ENCODE measurements around the gene WNT3.
"Not testable (repeated sequence)": the region's sequence is repeated elsewhere in the genome, so short reads cannot be mapped to it uniquely, and the experiment has no call there.

WNT3 gene

DNA sequence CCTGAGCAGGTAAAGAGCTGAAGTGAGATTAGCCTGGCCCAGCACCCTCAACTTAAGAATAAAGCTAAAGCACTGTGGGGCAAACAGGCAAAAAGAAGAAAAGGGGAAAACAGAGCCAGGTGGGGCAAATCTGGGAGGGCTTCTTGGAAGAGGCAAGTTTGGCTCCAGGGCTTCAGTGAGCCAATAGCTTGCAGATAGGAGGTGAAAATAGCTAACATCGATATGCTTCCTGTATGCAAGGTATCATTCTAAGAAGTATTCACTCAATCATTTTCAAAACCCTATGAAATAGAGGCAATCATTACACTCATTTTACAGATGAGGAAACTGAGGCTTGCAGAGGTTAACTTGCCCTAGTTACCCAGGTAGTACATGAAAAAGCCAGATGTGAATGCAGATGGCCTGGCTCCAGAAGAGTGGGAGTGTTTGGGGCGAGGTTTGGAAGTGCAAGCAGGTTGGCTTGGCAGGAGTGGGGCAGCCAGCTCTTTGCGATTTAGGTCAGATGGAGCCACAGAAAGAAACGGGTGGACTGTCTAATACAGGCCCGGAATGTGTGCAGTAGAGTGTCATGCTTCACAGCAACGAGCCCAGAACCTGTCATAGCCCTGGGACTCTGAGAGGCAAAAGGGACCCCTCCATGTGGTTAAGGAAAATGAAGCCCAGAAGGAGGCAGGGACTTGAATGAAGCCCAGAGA lies 5.7 kb downstream of the WNT3 start:
- no peak for DNase-seq (ENCODE audit: low read depth)

DNA sequence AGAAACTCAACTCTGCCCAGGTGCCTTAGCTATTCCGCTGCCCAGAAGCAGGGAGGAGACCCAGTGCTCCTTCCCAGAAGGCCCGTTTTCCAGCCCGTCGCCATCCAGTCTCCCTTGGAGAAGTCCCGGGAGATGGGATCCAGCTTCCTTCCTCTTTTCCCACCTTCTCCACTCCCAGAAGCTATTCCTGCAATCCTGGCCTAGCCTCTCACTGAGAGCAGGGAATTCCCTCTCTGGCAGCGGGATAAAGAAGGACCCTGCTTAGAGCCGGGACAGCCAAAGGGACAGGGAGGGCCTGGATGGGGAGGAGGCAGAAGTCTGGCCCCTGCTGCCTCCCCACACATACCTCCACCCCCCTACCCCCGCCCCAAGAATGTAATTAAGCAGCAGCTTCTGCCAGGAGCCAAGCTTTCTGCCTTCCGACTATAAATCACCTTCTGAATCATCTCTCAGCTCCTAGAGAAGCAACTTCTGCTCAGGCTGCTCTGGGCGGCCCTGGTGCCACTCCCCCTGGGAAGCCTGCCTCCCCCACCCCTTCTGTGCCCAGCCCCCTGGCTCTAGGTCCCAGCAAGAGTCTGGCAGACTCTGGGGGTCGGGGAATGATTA lies 6.4 kb downstream of the WNT3 start:
- no peak for DNase-seq (ENCODE audit: low read depth)

- DNase-seq (ENCODE audit: low read depth): no peak
Measured at GRCh38 chr17:46810837-46811236, 7.7 kb downstream of the WNT3 start.

DNA sequence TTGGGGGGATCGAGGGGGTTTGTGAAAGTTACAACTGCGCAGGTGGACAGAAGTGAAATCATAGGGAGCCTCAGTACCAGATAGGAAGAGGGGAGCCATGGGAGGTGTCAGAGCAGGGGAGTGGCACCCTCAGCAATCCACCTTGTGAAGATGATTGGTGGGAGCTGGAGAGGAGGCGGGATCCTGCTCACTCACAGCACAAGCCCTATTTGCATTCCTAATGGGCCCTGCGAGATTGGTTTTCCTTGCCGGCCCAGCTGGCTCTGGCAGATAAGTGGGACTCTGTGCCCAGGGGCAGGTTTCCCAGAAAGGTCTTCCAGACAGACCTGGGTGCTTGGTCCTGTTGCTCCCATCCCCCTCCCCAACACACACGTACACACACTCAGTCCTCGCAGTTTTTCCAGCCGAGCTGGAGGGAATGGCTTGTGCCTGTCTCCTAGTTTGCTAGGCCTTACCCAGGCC lies 9.4 kb downstream of the WNT3 start:
- DNase-seq (ENCODE audit: low read depth): no peak

GRCh38 chr17:46805771-46806170 lies 12.7 kb downstream of the WNT3 start:
- DNase-seq (ENCODE audit: low read depth): no peak

DNA sequence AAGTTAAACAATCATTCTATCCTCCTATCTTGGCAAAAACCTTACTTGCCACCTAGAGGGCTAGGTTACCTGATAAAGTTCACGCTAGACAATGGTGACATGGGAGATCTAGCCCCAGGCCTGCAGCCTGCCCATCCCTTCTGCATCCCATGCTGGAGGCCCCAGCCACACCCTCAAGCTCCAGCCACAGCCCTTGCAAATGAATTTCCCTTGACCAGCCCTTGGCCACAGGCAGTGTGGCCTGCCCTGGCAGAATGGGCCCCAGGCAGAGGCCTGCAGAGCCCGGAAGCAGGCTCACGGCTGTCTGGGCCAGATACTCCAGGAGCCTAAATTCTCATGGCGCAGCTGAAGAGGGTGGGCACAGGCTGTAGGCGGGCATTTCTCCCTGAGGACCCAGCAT lies 14.9 kb downstream of the WNT3 start:
- no peak for DNase-seq (ENCODE audit: low read depth)

- DNase-seq (ENCODE audit: low read depth): no peak
Measured at GRCh38 chr17:46802800-46803199, 15.7 kb downstream of the WNT3 start.

GRCh38 chr17:46800573-46800972 lies 17.9 kb downstream of the WNT3 start:
- no peak for DNase-seq (ENCODE audit: low read depth)

- no peak for DNase-seq (ENCODE audit: low read depth)
Measured at GRCh38 chr17:46796956-46797530, 21.4 kb downstream of the WNT3 start.

DNA sequence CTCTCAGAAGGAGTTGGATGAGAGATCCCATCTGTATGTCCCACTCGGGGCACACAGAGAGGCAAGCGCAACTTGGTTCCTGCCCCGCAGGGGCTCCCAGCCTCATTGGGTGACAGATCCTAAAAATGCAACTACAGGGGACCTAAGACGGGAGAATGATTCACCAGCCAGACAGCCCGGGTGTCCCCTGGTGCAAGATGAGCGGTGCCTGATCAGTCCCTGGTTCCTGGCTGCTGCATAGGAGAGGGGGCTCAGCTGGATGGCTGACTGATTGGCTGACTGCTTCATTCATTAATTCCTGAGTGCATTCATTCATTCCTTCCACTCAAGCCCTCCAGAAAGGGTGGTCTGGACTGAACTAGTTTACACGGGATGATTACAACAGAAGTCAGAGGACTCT lies 22.0 kb downstream of the WNT3 start:
- DNase-seq (ENCODE audit: low read depth): no peak

DNA sequence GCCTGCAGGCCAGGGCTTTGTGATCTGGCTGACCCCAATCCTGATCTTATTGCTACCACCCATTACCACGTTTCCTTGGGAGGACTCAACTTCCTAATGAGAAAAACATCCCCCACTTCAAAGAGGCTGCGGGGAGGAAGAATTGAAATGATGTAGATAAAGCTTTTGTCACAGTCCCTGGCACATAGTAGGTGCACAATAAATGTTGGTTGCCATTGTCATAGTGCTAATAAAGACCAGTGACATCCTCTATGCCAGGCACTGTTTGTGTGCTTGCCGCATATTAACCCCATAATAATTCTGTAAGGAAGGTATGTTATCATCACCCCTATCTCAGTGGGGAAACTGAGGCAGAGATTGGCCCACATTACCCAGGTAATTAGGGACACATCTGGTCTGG lies 22.4 kb downstream of the WNT3 start:
- no peak for DNase-seq (ENCODE audit: low read depth)

- DNase-seq (ENCODE audit: low read depth): no peak
Measured at GRCh38 chr17:46795379-46795952, 23.0 kb downstream of the WNT3 start.

GRCh38 chr17:46794318-46794717 lies 24.2 kb downstream of the WNT3 start:
- DNase-seq (ENCODE audit: low read depth): no peak

GRCh38 chr17:46793541-46793940 lies 25.0 kb downstream of the WNT3 start:
- no peak for DNase-seq (ENCODE audit: low read depth)

GRCh38 chr17:46793023-46793422 lies 25.5 kb downstream of the WNT3 start:
- not testable (repeated sequence) for DNase-seq (ENCODE audit: low read depth)

- no peak for DNase-seq (ENCODE audit: low read depth)
Measured at GRCh38 chr17:46792071-46792470, 26.4 kb downstream of the WNT3 start.

DNA sequence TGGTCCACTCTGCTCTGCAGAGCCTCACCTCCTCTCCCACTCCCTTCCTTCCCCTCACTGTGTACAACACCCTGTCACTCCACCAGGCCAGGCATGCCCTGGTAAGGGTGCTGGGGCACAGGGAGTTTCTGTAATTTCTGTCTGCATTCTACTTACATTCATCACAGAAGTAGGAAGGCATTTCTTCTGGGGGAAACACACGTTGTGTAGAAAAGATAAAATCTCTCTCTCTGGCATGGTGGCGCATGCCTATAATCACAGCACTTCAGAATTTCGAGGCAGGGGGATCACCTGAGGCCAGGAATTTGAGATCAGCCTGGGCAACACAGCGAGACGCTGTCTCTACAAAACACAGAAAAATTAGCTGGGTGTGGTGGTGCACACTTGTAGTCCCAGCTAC lies 27.0 kb downstream of the WNT3 start:
- DNase-seq (ENCODE audit: low read depth): no peak

DNA sequence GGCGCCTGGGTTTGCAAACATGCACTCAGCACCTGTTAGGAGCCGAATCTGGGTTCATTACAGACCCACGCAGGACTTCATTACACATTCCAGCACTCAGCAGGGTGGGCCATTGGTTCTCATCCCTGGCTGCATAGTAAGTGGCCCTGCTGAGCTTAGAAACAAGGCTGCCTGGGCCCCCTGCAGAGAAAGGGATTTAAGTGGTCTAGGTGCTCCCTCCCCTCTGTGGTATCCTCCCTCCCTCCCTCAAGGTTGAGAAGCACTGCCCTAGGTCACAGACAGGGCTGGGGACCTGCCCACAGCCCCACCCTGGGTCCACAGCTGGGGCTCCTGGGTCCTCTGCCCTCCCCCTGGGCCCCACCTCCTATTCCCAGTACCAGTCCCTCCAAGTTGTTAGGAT lies 28.3 kb downstream of the WNT3 start:
- DNase-seq (ENCODE audit: low read depth): no peak

- no peak for DNase-seq (ENCODE audit: low read depth)
Measured at GRCh38 chr17:46789610-46790009, 28.9 kb downstream of the WNT3 start.

DNA sequence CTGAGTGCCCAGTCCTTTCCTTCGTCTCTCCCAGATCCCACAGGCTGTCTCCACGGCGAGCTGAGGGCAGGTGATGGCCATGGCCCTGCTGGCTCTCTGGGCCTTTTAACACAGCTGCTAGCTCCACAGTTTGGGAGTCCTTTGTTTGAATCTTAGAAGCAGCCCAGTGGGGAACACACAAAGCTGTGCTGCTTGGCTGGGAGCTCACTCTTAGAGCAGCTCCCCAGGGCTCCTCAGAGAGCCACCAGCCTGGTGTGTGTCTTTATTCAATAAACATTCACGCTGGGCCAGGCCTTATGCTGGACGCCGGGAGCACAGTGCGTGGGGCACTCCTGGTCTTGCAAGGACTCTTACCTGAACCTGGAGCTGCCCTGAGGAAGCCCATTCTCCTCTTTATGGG lies 29.7 kb downstream of the WNT3 start:
- DNase-seq (ENCODE audit: low read depth): no peak

GRCh38 chr17:46788300-46788699 lies 30.2 kb downstream of the WNT3 start:
- no peak for DNase-seq (ENCODE audit: low read depth)

DNA sequence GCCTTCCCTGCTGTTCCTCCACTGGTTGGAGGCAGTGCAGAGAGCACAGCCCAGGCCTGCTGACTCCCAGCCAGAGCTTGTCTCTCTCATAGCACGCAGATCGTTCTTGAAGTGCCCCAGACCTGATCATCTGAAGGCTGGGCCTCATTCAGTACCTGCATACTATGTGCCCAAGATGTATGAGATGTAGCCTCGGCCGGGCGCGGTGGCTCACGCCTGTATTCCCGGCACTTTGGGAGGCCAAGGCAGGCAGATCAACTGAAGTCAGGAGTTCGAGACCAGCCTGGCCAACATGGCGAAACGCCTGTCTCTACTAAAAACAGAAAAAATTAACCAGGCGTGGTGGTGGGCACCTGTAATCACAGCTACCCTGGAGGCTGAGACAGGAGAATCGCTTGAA lies 31.0 kb downstream of the WNT3 start:
- no peak for DNase-seq (ENCODE audit: low read depth)

GRCh38 chr17:46785696-46786095 lies 32.8 kb downstream of the WNT3 start:
- DNase-seq (ENCODE audit: low read depth): no peak

All from activated T-cell treated with anti-CD3 and anti-CD28 coated beads for 24 hours (primary cell).